ENCODE data around the gene TNS3. TPM values are rescaled to one million over a fixed set of nuclear protein-coding genes. Genes with fewer than 3 reads are reported as not detected.
"Not testable (repeated sequence)": the region's sequence is repeated elsewhere in the genome, so short reads cannot be mapped to it uniquely, and the experiment has no call there.

TNS3 gene
- total RNA-seq, 1 experiment from 2014 or later: 38.2 TPM

GRCh38 chr7:47543056-47543455 is 38.9 kb downstream of the TNS3 start:
- no peak for DNase-seq (ENCODE audit: low read depth)

- DNase-seq (ENCODE audit: low read depth): no peak
Observed at GRCh38 chr7:47542051-47542450, 39.9 kb downstream of the TNS3 start.

GRCh38 chr7:47541485-47541884 is 40.4 kb downstream of the TNS3 start:
- not testable (repeated sequence) for DNase-seq (ENCODE audit: low read depth)

- DNase-seq (ENCODE audit: low read depth): no peak
Observed at GRCh38 chr7:47540387-47541350, 41.2 kb downstream of the TNS3 start.

GRCh38 chr7:47540053-47540386 is 41.9 kb downstream of the TNS3 start:
- DNase-seq (ENCODE audit: low read depth): no peak

- no peak for DNase-seq (ENCODE audit: low read depth)
Observed at GRCh38 chr7:47539398-47540052, 42.4 kb downstream of the TNS3 start.

- no peak for DNase-seq (ENCODE audit: low read depth)
Observed at GRCh38 chr7:47538846-47539311, 43.0 kb downstream of the TNS3 start.

- no peak for DNase-seq (ENCODE audit: low read depth)
Observed at GRCh38 chr7:47537716-47538675, 43.9 kb downstream of the TNS3 start.

- DNase-seq (ENCODE audit: low read depth): no peak
Observed at GRCh38 chr7:47536661-47537611, 45.0 kb downstream of the TNS3 start.

GRCh38 chr7:47535704-47536628 is 45.9 kb downstream of the TNS3 start:
- DNase-seq (ENCODE audit: low read depth): no peak

GRCh38 chr7:47535035-47535703 is 46.7 kb downstream of the TNS3 start:
- no peak for DNase-seq (ENCODE audit: low read depth)

GRCh38 chr7:47534322-47535034 is 47.4 kb downstream of the TNS3 start:
- DNase-seq (ENCODE audit: low read depth): peak; percentile 50

- no peak for DNase-seq (ENCODE audit: low read depth)
Observed at GRCh38 chr7:47531584-47532492, 50.1 kb downstream of the TNS3 start.

GRCh38 chr7:47529826-47530555 is 51.9 kb downstream of the TNS3 start:
- no peak for DNase-seq (ENCODE audit: low read depth)

- no peak for DNase-seq (ENCODE audit: low read depth)
Observed at GRCh38 chr7:47529405-47529804, 52.5 kb downstream of the TNS3 start.

- DNase-seq (ENCODE audit: low read depth): no peak
Observed at GRCh38 chr7:47528471-47528870, 53.4 kb downstream of the TNS3 start.
